Natural killer cell treated with Interleukin-12 subunit alpha and Interleukin-12 subunit beta and Interleukin-15 and Interleukin-18, amount 100 ng/mL, for 72 hours (primary cell): ENCODE results near the gene SUPT20HL2. TPM values are rescaled to one million over a fixed set of nuclear protein-coding genes. Genes with fewer than 3 reads are reported as not detected.
"Not testable (repeated sequence)": the region's sequence is repeated elsewhere in the genome, so short reads cannot be mapped to it uniquely, and the experiment has no call there.

Experiments
- ATAC-seq, 2 donors: fragments of 150-1000 bp; cut with Tn5 transposase in 1 of 2; sonication (Bioruptor Pico), chemical (Tn5 transposase) in 1 of 2; 2 replicates each; pipeline ENCODE4 v1.10.0; 2021
- DNase-seq: peaks from one replicate; pipeline ENCODE4 v3.0.0; 2022; ENCODE audit warnings: low spot score
- H3K27ac Mint-ChIP-seq, 2 donors: 1 replicate in 1 of 2; 2 replicates in 1 of 2; pipeline ENCODE4 v1.8.0; 2022; ENCODE audit warnings: mixed read lengths in 2 of 2, mild to moderate bottlenecking in 1 of 2, moderate library complexity in 1 of 2
- H3K27me3 Mint-ChIP-seq, 2 donors: 1 replicate in 1 of 2; 2 replicates in 1 of 2; pipeline ENCODE4 v1.8.0; 2022; ENCODE audit warnings: mixed read lengths in 2 of 2
- H3K36me3 Mint-ChIP-seq: one replicate; pipeline ENCODE4 v1.8.0; 2022; ENCODE audit warnings: mixed read lengths
- H3K4me1 Mint-ChIP-seq, 2 donors: 1 replicate in 1 of 2; 2 replicates in 1 of 2; pipeline ENCODE4 v1.8.0; 2022; ENCODE audit warnings: low read depth in 2 of 2, mixed read lengths in 2 of 2, mild to moderate bottlenecking in 1 of 2
- H3K4me3 Mint-ChIP-seq: one replicate; pipeline ENCODE4 v1.8.0; 2022; ENCODE audit warnings: mixed read lengths
- H3K9me3 Mint-ChIP-seq: 2 replicates; pipeline ENCODE4 v1.8.0; 2022; ENCODE audit warnings: mixed read lengths
- total RNA-seq, 2 donors: library from RNA; stranded (reverse); gene quantifications; one replicate each; pipeline ENCODE4 v1.2.3, GENCODE V29; 2022

The SUPT20HL2 gene
- not detected for total RNA-seq

DNA sequence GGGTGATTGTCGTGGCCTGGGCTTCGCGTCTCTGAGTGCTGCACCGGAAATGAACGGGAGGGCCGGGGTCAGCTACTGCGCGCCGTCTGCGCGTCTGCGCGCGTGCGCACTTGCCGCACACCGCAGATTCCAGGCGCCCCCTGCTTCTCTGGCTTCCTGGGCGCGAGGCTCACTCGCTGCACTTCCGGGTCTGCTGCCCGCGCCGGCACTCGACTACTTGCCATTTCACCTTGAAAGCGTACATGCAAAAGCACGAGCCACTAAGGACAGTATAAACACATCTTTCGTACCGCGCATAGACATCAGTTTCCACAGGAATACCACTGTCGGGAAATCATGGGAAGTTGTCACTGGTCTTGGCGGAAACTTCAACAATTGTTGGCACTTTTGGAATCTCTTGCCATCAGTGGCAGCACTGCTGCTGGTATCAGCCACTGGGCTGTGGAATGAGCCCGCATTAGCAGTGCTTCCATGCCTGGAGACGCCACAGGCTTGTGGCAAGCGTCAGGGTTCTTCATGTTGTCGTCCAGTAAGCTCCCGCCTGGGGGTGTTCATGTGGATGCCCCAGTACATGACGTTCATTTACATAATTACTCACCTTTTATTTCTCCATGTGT is at the start of gene SUPT20HL2:
TSS of gene SUPT20HL2 (minus strand) at position 51 of the 617 bp plus-strand sequence. CDS start 754 bp downstream, outside the sequence.
- no peak for DNase-seq
- Mint-ChIP-seq H3K9me3 (no peaks in the 10 kb centered on the region), H3K4me3 (no peak within 1 kb of the TSS), H3K4me1 (no peaks in the 10 kb centered on the region), H3K27me3 (peaks cover 0 to 8% of the 10 kb centered on the region in 2 donors), H3K36me3 (no peaks in the 10 kb centered on the region), H3K27ac (no peak within 1 kb of the TSS)
- ATAC-seq = no peak

DNA sequence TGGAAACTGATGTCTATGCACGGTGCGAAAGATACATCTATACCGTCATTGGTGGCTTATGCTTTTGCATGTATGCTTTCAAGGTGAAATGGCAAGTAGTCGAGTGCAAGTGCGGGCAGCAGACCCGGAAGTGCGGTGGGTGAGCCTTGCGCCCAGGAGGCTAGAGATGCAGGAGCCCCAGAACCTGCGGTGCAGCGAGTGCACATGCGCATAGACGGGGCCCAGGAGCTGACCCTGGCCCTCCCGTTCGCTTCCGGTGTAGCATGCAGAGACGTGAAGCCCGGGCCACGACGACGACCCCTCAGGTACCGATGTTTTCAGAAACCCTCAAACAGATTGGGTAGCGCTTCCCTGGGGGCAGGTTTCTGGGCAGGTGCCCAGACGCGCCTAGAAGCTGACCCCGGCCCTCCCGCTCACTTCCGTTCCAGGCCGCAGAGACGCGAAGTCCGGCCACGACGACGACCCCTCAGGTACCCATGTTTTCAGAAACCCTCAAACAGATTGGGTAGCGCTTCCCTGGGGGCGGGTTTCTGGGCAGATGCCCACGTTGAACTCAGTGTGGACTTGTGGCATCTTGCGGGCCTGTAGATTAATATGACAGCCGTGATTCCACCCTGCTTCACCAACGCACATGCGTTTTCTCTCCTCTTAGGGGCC is 48.3 kb upstream of the SUPT20HL2 start:
- not testable (repeated sequence) for H3K27ac Mint-ChIP-seq, H3K4me1 Mint-ChIP-seq, H3K27me3 Mint-ChIP-seq, H3K36me3 Mint-ChIP-seq, H3K4me3 Mint-ChIP-seq, DNase-seq, ATAC-seq, H3K9me3 Mint-ChIP-seq

DNA sequence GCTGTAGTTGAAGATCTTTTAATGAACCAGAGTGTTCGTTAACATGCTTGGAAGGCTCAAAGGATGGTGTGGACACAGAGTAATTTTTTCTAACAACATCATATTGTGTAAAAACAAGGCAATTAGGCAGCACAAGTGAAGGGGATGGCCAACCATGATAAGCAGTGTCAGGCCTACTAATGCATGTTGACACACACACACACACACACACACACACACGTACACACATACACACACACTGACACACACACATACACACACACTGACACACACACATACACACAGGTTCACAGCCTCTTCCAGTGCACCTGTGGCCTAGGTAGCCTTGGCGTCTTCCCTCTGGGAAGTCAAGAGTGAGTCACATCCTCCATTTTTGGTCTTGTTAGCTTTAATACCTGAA is 46.4 kb upstream of the SUPT20HL2 start, which contains the start of gene SUPT20HL1:
TSS of gene SUPT20HL1 (plus strand) at position 368 of the 400 bp plus-strand sequence. CDS start 2,122 bp downstream, outside the sequence.
- Mint-ChIP-seq H3K9me3 (no peaks in the 10 kb centered on the region), H3K36me3 (no peaks in the 10 kb centered on the region), H3K4me1 (no peaks in the 10 kb centered on the region), H3K27ac (no peak within 1 kb of the TSS), H3K4me3 (no peak within 1 kb of the TSS), H3K27me3 (no peaks in the 10 kb centered on the region)
- DNase-seq (no peak), ATAC-seq (no peak)

DNA sequence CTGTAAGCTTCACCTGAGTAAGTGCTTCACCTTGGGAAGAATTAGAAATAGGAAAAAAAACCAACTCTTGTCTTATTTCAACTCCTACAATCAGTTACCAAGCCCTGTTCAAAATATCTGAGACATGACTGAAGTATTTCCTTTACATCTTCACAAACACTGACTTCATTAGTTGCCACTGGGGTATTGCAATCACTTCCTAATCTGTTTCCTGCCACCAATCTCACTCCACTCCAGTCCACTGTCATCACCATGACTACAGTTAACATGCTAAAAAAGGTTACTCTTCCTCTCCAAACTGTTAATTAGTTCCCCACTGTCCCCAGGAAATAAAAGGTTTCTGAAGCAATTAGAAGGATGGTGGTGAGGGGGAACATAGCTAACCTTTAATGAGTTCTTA is 43.2 kb upstream of the SUPT20HL2 start:
- ATAC-seq (no peak), DNase-seq (no peak)
- Mint-ChIP-seq H3K27me3 (no peaks in the 10 kb centered on the region), H3K4me3 (no peak overlapping the region), H3K27ac (no peak overlapping the region), H3K36me3 (no peaks in the 10 kb centered on the region), H3K9me3 (no peaks in the 10 kb centered on the region), H3K4me1 (no peaks in the 10 kb centered on the region)

DNA sequence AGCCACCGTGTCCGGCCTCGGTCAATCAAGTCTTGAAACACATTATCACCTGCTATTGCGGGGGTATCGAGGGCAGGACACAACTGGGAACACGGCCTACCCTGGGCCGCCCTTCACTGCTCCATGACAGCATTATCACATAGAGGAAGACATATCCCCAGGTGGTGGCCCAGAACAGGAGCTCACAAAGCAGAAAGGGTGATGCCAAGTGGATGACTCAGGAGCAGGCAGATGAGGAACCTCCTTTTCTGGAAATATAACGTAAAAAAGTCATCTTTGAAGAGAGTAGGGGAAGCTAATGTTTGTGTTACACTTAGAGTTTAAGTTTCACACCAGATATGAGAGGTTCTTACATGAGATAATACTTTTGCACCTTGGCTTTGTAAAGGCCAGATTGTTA is 41.2 kb upstream of the SUPT20HL2 start:
- Mint-ChIP-seq H3K9me3 (no peaks in the 10 kb centered on the region), H3K27me3 (no peaks in the 10 kb centered on the region), H3K27ac (no peak overlapping the region), H3K4me1 (no peaks in the 10 kb centered on the region), H3K36me3 (no peaks in the 10 kb centered on the region), H3K4me3 (no peak overlapping the region)
- DNase-seq (no peak), ATAC-seq (peak in 1 of 2 donors; percentile 28)

DNA sequence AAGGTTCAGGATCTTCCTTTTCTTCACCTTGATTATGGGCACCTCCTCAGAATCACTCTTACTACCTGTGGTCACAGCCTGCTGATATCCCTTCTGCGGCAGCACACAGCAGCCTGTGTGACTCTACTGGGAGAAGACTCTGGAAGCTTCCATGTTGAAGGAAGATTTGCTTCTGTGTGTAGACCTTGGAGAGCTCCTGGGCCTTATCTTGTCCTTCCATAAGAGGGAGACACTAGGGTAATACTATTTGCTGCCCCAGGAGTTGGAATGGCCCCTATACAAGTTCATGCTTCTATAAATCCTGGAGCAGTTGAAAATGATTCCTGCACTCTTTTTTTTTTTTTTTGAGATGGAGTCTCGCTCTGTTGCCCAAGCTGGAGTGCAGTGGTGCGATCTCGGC is 36.3 kb upstream of the SUPT20HL2 start:
- H3K36me3 Mint-ChIP-seq = no peaks in the 10 kb centered on the region
- peaks cover 0 to 3% of the 10 kb centered on the region in 2 donors for H3K27me3 Mint-ChIP-seq
- no peaks in the 10 kb centered on the region for H3K9me3 Mint-ChIP-seq
- no peaks in the 10 kb centered on the region for H3K4me1 Mint-ChIP-seq
- DNase-seq (no peak), ATAC-seq (no peak)
- no peak overlapping the region for H3K4me3 Mint-ChIP-seq
- H3K27ac Mint-ChIP-seq = no peak overlapping the region

DNA sequence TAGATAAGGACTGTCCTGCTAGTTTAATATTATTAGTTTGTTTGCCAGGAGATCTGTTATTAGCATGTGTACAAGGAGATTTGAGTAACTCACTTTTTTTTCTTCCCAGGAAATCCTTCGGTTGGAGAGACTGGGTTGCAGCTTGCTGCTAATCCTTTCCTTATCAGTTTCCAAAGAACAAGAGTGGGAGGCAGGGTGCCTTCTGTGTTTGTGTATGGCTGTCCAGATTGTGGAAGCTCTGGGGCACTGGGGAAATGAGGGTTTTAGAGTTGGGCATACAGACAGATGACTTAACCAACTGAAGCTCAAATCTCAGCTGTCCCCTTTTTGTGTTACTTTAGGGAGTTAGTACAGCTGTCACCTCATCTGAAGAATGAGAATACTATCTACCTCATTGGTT is 34.0 kb upstream of the SUPT20HL2 start:
- H3K27ac Mint-ChIP-seq = no peak overlapping the region
- H3K4me1 Mint-ChIP-seq = no peaks in the 10 kb centered on the region
- ATAC-seq = no peak

DNA sequence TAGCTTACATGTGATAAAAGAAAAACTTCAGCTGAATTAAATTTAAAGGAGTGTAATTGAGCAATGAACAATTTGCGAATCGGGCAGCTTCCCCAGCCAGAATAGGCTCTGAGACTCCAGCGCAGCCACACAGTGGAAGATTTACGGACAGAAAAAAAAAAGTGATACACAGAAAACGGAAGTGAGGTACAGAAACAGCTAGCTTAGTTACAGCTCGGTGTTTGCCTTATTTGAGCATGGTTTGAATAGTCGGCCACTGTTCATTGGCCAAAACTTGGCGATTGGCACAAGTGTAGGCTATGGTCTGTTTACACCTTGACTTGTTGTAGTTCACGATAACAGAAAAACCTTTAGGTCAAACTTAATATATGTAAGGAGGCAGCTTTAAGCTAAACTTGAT is 29.9 kb upstream of the SUPT20HL2 start:
- H3K4me1 Mint-ChIP-seq = peaks cover 9 to 14% of the 10 kb centered on the region in 2 donors

More for the DNA sequence above, 34.0 kb upstream of the SUPT20HL2 start:
- no peaks in the 10 kb centered on the region for H3K36me3 Mint-ChIP-seq
- no peak overlapping the region for H3K4me3 Mint-ChIP-seq
- H3K27me3 Mint-ChIP-seq = peaks cover 0 to 7% of the 10 kb centered on the region in 2 donors
- DNase-seq = no peak
- H3K9me3 Mint-ChIP-seq = no peaks in the 10 kb centered on the region

DNA sequence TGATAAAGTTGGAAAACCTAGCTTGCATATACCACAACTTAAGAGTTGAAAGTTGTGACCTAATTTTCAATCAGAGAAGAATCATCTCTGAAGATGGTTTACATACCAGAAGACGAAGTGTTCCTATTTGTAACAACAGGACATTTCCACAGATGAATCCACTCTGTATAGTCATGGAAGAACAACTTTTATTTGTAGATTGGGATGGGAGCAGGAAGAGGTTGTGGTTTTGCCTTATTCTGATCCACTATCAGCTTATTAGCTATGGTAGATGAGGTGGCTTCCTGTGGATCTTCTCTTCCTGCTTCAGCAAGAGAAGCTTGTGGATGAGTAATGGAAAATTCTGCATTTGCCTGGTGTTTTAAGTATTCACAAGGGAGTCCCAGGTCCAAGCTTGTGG is 27.9 kb upstream of the SUPT20HL2 start:
- ATAC-seq = no peak
- Mint-ChIP-seq H3K4me1 (peaks cover 9 to 14% of the 10 kb centered on the region in 2 donors), H3K4me3 (no peak overlapping the region), H3K9me3 (no peaks in the 10 kb centered on the region), H3K27me3 (peaks cover 15% of the 10 kb centered on the region in 2 donors), H3K36me3 (no peaks in the 10 kb centered on the region), H3K27ac (no peak overlapping the region)
- DNase-seq = no peak

More for the DNA sequence above, 29.9 kb upstream of the SUPT20HL2 start:
- no peak overlapping the region for H3K27ac Mint-ChIP-seq
- peaks cover 15 to 18% of the 10 kb centered on the region in 2 donors for H3K27me3 Mint-ChIP-seq
- H3K4me3 Mint-ChIP-seq = peak overlapping the region; percentile 36
- ATAC-seq = peak; percentile 43 to 62
- no peaks in the 10 kb centered on the region for H3K36me3 Mint-ChIP-seq
- no peak for DNase-seq
- no peaks in the 10 kb centered on the region for H3K9me3 Mint-ChIP-seq

DNA sequence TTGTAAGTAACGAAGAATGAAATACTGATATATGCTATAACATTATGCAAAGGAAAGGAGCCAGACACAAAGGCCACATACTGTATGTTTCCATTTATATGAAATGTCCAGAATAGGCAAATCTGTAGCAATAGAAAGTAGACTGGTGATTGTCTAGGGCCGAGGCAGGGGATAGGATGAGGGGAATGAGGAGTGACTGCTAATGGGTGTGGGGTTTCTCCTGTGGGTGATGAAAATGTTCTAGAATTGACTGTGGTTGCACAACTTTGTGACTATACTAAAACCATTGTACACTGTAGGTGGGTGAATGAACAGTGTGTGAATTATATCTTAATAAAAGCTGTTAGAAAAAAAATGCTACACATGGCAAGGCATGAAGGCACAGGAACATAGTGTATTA is 26.6 kb upstream of the SUPT20HL2 start:
- Mint-ChIP-seq H3K27ac (no peak overlapping the region), H3K4me1 (peaks cover 9 to 14% of the 10 kb centered on the region in 2 donors), H3K27me3 (peaks cover 15 to 17% of the 10 kb centered on the region in 2 donors), H3K4me3 (no peak overlapping the region), H3K36me3 (no peaks in the 10 kb centered on the region), H3K9me3 (no peaks in the 10 kb centered on the region)
- ATAC-seq = peak in 1 of 2 donors; percentile 52
- DNase-seq = no peak

DNA sequence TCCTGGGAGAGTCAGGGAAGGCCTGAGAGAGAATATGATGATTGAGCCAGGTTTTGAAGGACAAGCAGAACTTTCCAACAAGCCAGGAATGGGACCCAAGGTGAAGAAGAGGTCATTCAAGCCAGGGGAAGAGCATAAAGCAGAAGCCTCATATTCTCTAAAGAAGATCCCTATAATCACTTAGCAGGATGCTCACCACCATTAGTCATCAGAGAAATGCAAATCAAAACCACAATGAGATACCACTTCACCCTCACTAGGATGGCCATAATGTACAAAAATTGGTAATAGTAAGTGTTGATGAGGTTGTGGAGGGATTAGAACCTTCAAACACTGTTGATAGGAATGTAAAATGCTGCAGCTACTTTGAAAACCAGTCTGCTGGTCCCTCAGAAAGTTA is 26.0 kb upstream of the SUPT20HL2 start:
- peak in 1 of 2 donors; percentile 52 for ATAC-seq
- Mint-ChIP-seq H3K4me1 (peaks cover 9 to 14% of the 10 kb centered on the region in 2 donors), H3K27ac (no peak overlapping the region), H3K27me3 (peaks cover 15% of the 10 kb centered on the region in 2 donors), H3K4me3 (peak overlapping the region; percentile 24), H3K9me3 (no peaks in the 10 kb centered on the region), H3K36me3 (no peaks in the 10 kb centered on the region)
- DNase-seq = no peak

DNA sequence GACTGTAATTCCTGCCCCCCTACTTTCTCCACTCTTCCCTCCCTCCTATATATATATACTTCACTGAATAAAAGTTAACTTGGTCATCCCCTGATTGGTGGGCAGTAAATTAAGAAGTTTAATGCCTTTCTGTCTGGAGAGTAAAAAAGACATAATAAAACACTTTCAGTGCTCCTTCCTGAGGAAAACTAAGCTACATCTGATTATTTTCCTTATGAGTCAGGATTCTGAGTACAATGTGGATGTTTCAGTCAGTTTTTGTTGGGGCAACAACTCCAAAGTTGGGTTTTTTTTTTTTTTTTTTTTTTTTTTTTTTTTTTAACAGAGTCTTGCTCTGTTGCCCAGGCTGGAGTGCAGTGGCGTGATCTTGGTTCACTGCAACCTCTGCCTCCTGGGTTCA is 22.0 kb upstream of the SUPT20HL2 start:
- Mint-ChIP-seq H3K27ac (no peak overlapping the region), H3K4me1 (peaks cover 6 to 11% of the 10 kb centered on the region in 2 donors), H3K36me3 (no peaks in the 10 kb centered on the region), H3K9me3 (no peaks in the 10 kb centered on the region), H3K27me3 (peaks cover 17 to 21% of the 10 kb centered on the region in 2 donors), H3K4me3 (no peak overlapping the region)
- DNase-seq = no peak
- ATAC-seq = no peak

DNA sequence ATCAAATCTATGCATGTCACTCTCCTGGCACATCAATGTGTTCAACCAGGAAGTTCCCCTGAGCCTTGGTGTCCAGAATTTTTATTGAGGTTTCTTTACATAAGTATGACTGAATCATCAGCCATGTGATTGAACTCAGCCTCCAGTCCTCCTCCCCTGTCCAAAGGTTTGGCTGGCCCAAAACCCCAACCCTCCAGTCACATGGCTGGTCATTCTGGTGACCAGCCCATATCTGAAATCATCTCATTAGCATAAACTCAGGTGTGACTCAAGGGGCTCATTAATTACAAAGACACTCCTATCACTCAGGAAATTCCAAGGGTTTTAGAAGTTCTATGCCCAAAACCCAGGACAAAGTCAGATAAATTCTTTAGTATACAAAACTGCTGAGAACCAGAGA is 20.6 kb upstream of the SUPT20HL2 start:
- H3K4me1 Mint-ChIP-seq = no peaks in the 10 kb centered on the region
- ATAC-seq (no peak), DNase-seq (no peak)
- no peaks in the 10 kb centered on the region for H3K9me3 Mint-ChIP-seq
- no peak overlapping the region for H3K4me3 Mint-ChIP-seq
- H3K27me3 Mint-ChIP-seq = peaks cover 10 to 11% of the 10 kb centered on the region in 2 donors
- no peak overlapping the region for H3K27ac Mint-ChIP-seq
- no peaks in the 10 kb centered on the region for H3K36me3 Mint-ChIP-seq

DNA sequence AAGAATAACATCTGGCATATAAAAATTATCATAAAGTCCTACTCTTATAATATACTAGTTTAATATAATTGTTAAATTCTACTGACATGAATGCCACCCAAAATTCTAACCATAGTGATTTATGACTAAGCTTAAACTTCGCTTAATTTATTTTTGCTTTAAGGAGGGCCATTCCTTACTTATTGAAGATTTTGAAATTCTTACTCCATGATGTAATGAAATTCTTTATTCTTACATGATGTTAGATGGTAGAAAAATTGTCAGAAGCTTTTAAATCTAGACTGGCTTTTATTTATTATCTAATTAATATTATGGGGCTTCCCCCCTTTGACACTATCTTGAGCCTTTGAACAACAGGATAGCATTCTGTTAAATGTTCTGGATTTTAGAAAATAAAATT is 19.5 kb upstream of the SUPT20HL2 start:
- H3K27ac Mint-ChIP-seq = no peak overlapping the region
- no peak for ATAC-seq

More for the DNA sequence above, 19.5 kb upstream of the SUPT20HL2 start:
- no peaks in the 10 kb centered on the region for H3K9me3 Mint-ChIP-seq
- DNase-seq = no peak
- peaks cover 10 to 11% of the 10 kb centered on the region in 2 donors for H3K27me3 Mint-ChIP-seq
- H3K4me3 Mint-ChIP-seq = no peak overlapping the region
- H3K36me3 Mint-ChIP-seq = no peaks in the 10 kb centered on the region
- no peaks in the 10 kb centered on the region for H3K4me1 Mint-ChIP-seq
